Epithelial cell of esophagus (primary cell): ENCODE measurements around the gene ZFP57.

Source experiments
- DNase-seq: peaks from one replicate; pipeline ENCODE4 v3.0.0; 2010; ENCODE audit warnings: low read depth
- H3K4me3 ChIP-seq: 2 replicates; pipeline ENCODE4 v1.5.1; 2011; ENCODE audit warnings: mild to moderate bottlenecking, low read length, control low read depth
- TF ChIP-seq, protein P1 (sequence below): IDR thresholded peaks from 2 replicates; pipeline ENCODE4 v1.5.1; 2011; ENCODE audit warnings: low read depth, mild to moderate bottlenecking, low read length, control low read depth, inconsistent platforms; ENCODE audit not compliant: insufficient read depth; ENCODE audit errors: missing control alignments

The ZFP57 gene

DNA sequence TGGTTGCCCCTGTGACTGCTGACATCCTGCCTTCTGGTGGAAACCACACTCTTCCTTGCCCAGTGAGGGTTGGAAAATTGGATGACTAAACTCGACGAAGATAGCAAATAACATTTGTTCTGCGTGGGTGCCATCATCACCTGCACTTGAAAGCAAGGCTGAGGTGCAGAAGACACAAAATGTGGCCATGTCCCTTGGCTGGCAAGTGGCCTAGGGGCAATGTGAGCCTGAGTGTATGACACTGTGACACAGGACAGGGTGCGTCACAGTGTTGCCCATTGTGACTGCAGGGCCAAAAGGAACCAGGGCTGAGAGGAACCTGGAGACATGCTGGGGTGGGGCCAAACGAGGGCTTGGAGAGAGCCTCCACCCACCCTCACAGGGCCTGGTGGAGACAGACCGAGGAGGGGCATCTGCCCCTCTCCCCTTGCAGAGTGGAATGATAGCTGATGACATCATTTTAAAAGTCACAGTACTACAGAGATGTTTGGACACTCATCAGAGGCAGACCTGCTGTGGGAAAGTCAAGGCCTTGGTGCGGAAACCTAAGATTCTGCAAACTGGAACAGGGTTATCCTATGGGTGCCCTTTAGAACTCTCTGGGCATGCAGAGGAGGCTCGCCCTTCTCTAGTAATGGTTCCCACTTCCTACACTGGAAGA is 29.5 kb upstream of the ZFP57 start:
- TF ChIP-seq, protein P1, sequence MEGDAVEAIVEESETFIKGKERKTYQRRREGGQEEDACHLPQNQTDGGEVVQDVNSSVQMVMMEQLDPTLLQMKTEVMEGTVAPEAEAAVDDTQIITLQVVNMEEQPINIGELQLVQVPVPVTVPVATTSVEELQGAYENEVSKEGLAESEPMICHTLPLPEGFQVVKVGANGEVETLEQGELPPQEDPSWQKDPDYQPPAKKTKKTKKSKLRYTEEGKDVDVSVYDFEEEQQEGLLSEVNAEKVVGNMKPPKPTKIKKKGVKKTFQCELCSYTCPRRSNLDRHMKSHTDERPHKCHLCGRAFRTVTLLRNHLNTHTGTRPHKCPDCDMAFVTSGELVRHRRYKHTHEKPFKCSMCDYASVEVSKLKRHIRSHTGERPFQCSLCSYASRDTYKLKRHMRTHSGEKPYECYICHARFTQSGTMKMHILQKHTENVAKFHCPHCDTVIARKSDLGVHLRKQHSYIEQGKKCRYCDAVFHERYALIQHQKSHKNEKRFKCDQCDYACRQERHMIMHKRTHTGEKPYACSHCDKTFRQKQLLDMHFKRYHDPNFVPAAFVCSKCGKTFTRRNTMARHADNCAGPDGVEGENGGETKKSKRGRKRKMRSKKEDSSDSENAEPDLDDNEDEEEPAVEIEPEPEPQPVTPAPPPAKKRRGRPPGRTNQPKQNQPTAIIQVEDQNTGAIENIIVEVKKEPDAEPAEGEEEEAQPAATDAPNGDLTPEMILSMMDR: no peak
- no peak for DNase-seq
- no peak overlapping the region for H3K4me3 ChIP-seq

DNA sequence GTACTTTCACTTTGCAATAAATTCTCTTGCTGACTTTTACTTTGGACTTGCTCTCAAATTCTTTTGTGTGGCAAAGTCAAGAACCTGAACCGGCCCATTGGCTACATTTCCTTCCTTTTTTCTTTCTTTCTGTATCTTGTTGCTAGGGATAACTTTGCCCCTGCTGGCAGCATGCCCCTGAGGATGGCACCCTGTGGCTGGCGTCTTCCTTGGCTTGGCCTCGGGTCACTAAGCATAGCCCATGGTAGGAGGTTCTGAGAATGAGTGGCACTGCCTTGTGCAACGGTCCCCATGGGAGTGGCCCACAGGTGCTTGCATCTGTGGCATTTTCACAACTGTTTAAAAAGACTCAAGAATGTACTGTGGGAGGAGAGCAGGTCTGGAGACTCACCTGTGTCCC is 28.2 kb upstream of the ZFP57 start:
- no peak overlapping the region for H3K4me3 ChIP-seq
- DNase-seq: no peak
- TF ChIP-seq, protein P1: no peak

DNA sequence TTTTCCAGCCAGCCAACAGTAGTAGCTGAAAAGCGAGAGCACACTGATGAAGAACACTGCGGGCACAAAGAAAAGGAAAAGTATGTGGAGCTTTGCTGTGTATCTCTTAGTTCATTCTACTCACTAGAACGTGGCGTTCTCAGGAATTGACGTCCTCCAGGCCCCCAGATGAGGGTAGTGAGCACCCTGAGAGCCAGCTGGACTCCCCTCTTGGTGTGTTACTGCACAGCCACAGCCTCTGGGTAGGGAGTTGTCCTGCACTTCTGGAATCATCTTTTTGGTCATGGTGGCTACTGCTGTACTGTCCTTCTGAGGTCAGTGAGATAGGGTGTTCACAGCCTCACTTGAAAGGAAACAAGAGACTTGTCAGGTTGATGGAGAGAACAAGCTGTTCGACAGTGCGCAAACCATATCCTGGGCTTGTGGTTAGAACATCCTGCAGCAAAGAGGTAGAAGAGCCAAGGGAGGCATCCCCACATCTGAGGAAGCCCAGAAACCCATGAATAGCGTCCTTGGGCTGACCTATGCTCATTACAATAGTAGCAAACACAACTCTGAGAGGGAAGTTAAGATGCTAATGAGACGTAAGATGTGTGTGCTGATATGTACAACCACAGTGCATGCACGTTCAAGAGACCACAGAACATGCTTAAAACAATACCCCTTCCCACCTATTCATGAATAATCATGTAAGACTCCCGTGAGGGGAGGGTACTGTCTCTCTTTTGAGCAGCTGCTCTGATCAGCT is 27.7 kb upstream of the ZFP57 start:
- no peak for DNase-seq
- TF ChIP-seq, protein P1: no peak
- H3K4me3 ChIP-seq: no peak overlapping the region

DNA sequence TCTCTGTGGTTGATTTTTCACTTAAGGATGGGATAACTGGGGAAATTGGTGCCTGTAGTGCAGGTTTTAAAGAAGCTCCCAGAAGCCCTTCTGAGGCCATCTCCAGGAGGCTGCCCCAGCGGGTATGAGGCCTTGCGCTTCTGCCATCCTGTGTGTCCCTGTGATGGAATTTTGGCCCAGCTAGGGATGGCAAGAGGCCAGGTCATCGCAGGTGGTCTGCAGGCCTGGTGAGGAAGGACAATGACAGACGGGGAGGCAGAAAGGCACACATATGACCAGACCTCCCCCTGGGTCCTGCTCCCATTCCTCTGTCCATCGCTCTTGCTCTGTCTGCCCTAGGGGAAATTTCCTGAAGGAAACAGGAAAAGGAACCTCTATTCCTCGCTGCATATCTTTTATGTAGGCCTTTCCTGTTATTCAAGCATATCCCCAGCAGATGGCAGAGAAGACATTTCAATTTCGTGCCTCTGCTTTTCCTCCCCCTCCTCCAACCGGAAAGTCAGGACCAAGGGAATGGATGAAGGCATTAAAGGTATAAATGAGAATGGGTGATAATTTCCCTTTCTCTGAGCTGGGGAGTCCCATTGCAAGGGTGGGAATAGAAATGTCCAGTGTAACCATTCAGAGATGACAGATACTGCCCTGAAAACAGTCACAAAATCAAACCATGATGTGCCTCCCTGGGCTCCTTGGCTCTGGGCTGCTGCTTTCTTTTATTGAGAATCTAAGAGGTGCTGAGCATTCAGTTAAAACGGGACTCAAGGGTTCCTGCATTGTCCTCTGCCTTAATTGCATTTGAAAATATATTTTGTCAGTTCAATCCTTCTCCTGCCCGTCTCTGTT is 24.7 kb upstream of the ZFP57 start:
- no peak overlapping the region for H3K4me3 ChIP-seq
- TF ChIP-seq, protein P1: peak; percentile 73
- peak; percentile 70 for DNase-seq

DNA sequence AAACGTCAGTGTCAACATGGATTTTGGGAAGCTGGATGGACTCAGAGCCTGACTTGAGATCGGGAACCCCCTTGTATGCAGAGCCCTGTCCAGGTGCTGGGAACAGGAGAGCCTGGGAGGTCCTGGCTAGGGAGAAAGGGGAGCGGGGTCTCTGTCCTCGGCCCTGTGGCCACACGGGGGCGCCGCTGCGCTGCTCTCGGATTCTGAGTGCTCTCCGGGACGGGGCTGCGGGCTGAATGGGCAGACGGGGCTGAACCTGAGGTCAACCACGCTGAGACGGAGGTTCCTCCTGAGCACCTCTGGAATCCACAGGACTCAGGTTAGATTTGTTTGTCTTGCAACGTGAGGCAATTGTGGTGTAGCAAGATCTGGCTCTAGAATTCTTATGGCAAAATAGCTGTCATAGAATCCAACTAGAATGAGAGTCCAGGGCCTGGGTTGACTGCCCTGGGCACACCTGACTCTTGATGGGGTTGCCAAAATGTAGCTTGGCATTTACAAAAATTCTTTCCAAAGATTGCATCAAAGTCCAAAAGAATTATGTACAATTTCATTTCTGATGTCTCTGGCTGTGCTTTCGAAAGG is 21.7 kb upstream of the ZFP57 start:
- H3K4me3 ChIP-seq: no peak overlapping the region
- DNase-seq: peak; percentile 44
- TF ChIP-seq, protein P1: peak; percentile 69

DNA sequence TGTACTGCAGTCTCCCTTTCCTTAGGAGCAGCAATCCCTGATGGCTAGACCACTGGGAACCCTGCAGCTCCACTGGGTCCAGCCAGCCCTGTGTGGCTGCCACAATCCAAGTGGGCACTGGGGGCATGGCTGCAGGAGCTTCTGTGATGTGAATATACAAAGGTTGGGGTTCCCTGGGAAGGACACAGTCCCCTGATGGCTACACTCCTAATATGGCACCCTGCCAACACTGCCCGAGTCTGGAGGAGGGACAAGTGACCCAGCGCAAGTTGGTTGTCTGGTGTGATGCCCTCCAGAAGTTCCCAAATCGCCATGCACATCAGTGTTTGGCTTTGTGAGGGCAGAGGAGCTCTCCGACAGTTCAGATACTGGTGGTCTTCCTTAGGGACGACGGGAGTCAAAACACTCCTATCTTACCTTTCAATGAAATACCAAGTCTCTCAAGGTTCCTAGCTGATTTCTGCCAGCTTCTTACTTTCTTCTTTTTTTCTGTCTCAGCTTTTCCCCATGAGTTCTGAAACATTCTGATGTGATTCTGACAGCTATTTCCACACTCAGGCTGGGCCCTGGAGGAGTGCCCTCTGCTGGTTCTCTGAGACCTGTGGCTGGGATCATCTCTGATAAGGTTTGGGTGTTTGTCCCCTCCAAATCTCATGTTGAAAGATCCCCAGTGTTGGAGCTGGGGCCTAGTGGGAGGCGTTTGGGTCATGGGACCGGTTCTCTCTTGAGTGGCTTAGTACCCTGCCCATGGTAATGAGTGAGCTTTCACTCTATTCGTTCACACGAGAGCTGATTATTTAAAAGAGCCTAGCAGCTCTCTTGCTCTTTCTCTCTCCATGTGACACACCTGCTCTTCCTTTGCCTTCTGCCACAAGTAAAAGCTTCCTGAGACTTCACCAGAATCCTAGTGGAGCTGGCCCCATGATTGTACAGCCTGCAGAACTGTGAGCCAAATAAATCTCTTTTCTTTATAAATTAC is 15.5 kb upstream of the ZFP57 start:
- peak; percentile 57 for DNase-seq
- TF ChIP-seq, protein P1: peak; percentile 90
- H3K4me3 ChIP-seq: no peak overlapping the region
